ENCODE data around the gene KRT86. TPM values are rescaled to one million over a fixed set of nuclear protein-coding genes. Genes with fewer than 3 reads are reported as not detected.

Gene KRT86
- polyA plus RNA-seq, 2 of the 4 experiments (the other 2 are of a cell fraction), result 23.5 to 378 TPM

DNA sequence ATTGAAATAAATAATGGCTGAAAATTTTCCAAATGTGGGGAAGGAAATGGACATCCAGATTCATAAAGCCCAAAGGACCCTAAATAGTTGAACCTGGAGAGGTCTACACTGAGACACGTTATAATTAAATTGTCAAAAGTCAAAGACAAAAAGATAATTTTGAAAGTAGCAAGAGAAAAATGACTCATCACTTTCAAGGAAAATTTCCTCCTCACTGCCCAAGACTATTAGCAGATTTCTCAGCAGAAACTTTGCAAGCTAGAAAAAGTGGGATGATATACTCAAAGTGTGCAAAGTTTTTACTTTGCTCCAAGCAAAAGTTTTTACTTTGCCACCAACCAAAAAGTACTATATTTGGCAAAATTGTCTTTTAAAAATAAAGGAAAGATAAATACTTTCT is 62.6 kb downstream of the KRT86 start:
- no peak for TF ChIP-seq HOXA7 (CRISPR knock-in tag; IDR thresholded peaks at IDR 0.05)
- TF ChIP-seq MAFK (IDR thresholded peaks at IDR 0.05; ENCODE audit: partially characterized antibody), result peak; percentile 85
- TF ChIP-seq TP53 (CRISPR knock-in tag; IDR thresholded peaks at IDR 0.05), result no peak
- TF ChIP-seq CHD2 (IDR thresholded peaks at IDR 0.05; ENCODE audit: low read length, partially characterized antibody), result no peak
- TF ChIP-seq RNF2 (IDR thresholded peaks at IDR 0.05; ENCODE audit: borderline replicate concordance, low read depth), result no peak
- no peak for TF ChIP-seq POLR2AphosphoS2 (conservative IDR thresholded peaks at IDR 0.05; ENCODE audit: low read length)
- no peak for TF ChIP-seq GATA3 (IDR thresholded peaks at IDR 0.05; ENCODE audit: borderline replicate concordance)
- no peak for TF ChIP-seq TFCP2L1 (CRISPR knock-in tag; IDR thresholded peaks at IDR 0.05)
- TF ChIP-seq NFE2L2 (conservative IDR thresholded peaks at IDR 0.05; ENCODE audit: low read length), result peak; percentile 66
- 0 out of 2 replicates have a peak, but pooled peaks have one; percentile 9 for TF ChIP-seq FOSL2 (IDR thresholded peaks at IDR 0.05)
- peak; percentile 89 for TF ChIP-seq FOSL2 (CRISPR knock-in tag; IDR thresholded peaks at IDR 0.05)
- TF ChIP-seq ELK1 (IDR thresholded peaks at IDR 0.05; ENCODE audit: low read depth, low read length), result no peak
- ChIA-PET POLR2A (no interaction called here), CTCF (interaction anchor here (1.1 to 3.0 kb wide), 9 partner anchors 10 to 548 kb away, joined by 3 to 27 read pairs (median 4); no protein-coding TSS in a partner anchor)
- WGBS (ENCODE audit: missing lambda C conversion rate), result 27% methylated on average over 1 of the region's 1 CpG
- no peak overlapping the region for H3K4me3 ChIP-seq
- ATAC-seq, result no peak
- no peak for FAIRE-seq
- no peak overlapping the region for H3K4me2 ChIP-seq
- H3K4me1 ChIP-seq, result peaks cover 21% of the 10 kb centered on the region
- DNase-seq (ENCODE audit: low read depth in 1 of 2, low spot score in 1 of 2), result no peak
- no peaks in the 10 kb centered on the region; the same call in 2 of the 3 replicates for H3K9me3 ChIP-seq
- peak overlapping the region; percentile 3 to 54; a peak in 3 of 6 replicates for H3K27ac ChIP-seq

- Histone ChIP-seq H3K4me1 (peaks cover 21% of the 10 kb centered on the region), H3K9me3 (peaks cover 3% of the 10 kb centered on the region), H3K4me2 (no peak overlapping the region), H3K27ac (peak overlapping the region in 1 of 2 experiments; percentile 27; a peak in 3 of 6 replicates), H3K4me3 (no peak overlapping the region)
- FAIRE-seq (no peak), DNase-seq (ENCODE audit: low read depth in 1 of 2, low spot score in 1 of 2) (no peak), ATAC-seq (peak in 1 of 2 experiments; percentile 18; a peak in 2 of 6 replicates)
- CTCF ChIA-PET, result interaction anchor here (0.6 to 5.5 kb wide), 13 partner anchors 11 to 642 kb away, joined by 3 to 53 read pairs (median 5); no protein-coding TSS in a partner anchor
- WGBS (ENCODE audit: missing lambda C conversion rate), result 89% methylated on average over 10 of the region's 10 CpGs
- TF ChIP-seq KDM1A (IDR thresholded peaks at IDR 0.05; ENCODE audit: low read depth) (no peak), BCL3 (IDR thresholded peaks at IDR 0.05) (no peak), SREBF2 (IDR thresholded peaks at IDR 0.05) (no peak), HOXB13 (CRISPR knock-in tag; IDR thresholded peaks at IDR 0.05; ENCODE audit: low read depth) (no peak), PHF8 (IDR thresholded peaks at IDR 0.05; ENCODE audit: borderline replicate concordance, low read depth) (no peak), TFCP2L1 (CRISPR knock-in tag; IDR thresholded peaks at IDR 0.05) (no peak), HMGXB4 (CRISPR knock-in tag; IDR thresholded peaks at IDR 0.05; ENCODE audit: borderline replicate concordance) (no peak), NFE2L2 (conservative IDR thresholded peaks at IDR 0.05; ENCODE audit: low read length) (no peak), FOSB (CRISPR knock-in tag; IDR thresholded peaks at IDR 0.05) (no peak), FOSL2 (IDR thresholded peaks at IDR 0.05) (no peak), FOSL2 (CRISPR knock-in tag; IDR thresholded peaks at IDR 0.05) (no peak), SMC3 (IDR thresholded peaks at IDR 0.05) (no peak)
- POLR2A ChIA-PET, result no interaction called here
Observed at GRCh38 chr12:52338241-52338960, 64.0 kb downstream of the KRT86 start.
